Amygdala (tissue), 56 donors: ENCODE results near the gene ANKRD62.
A peak's percentile ranks its signal among the peaks of the same experiment; 100 is the strongest.
"Not testable (repeated sequence)": the region's sequence is repeated elsewhere in the genome, so short reads cannot be mapped to it uniquely, and the experiment has no call there.

Experiments used
- DNase-seq, 56 donors: peaks; one replicate each; lab custom pipeline; 2025; lab: John Stamatoyannopoulos, UW

ANKRD62 gene

GRCh38 chr18:12064086-12064763 is 29.4 kb upstream of the ANKRD62 start:
- DNase-seq: no peak

GRCh38 chr18:12065397-12065796 is 28.2 kb upstream of the ANKRD62 start:
- DNase-seq: no peak

- no peak for DNase-seq
Observed at GRCh38 chr18:12066910-12067511, 26.6 kb upstream of the ANKRD62 start.

- DNase-seq: no peak
Observed at GRCh38 chr18:12067671-12068070, 26.0 kb upstream of the ANKRD62 start.

- not testable (repeated sequence) for DNase-seq
Observed at GRCh38 chr18:12068316-12068949, 25.2 kb upstream of the ANKRD62 start.

- no peak for DNase-seq
Observed at GRCh38 chr18:12068950-12069320, 24.7 kb upstream of the ANKRD62 start.

GRCh38 chr18:12071066-12071465 is 22.6 kb upstream of the ANKRD62 start:
- not testable (repeated sequence) for DNase-seq

GRCh38 chr18:12072996-12073395 is 20.6 kb upstream of the ANKRD62 start:
- DNase-seq: no peak

- no peak for DNase-seq
Observed at GRCh38 chr18:12074736-12075135, 18.9 kb upstream of the ANKRD62 start.

GRCh38 chr18:12076424-12077140 is 17.1 kb upstream of the ANKRD62 start:
- peak in 1 of 56 donors; percentile 29 for DNase-seq

GRCh38 chr18:12077994-12078393 is 15.6 kb upstream of the ANKRD62 start:
- DNase-seq: not testable (repeated sequence)

GRCh38 chr18:12079491-12080237 is 14.0 kb upstream of the ANKRD62 start:
- no peak for DNase-seq

- DNase-seq: no peak
Observed at GRCh38 chr18:12085136-12085535, 8.5 kb upstream of the ANKRD62 start.

GRCh38 chr18:12085786-12086185 is 7.9 kb upstream of the ANKRD62 start:
- DNase-seq: no peak

GRCh38 chr18:12086249-12086648 is 7.4 kb upstream of the ANKRD62 start:
- DNase-seq: no peak

- DNase-seq: no peak
Observed at GRCh38 chr18:12086677-12087470, 6.8 kb upstream of the ANKRD62 start.

- DNase-seq: no peak
Observed at GRCh38 chr18:12087471-12088025, 6.1 kb upstream of the ANKRD62 start.

- DNase-seq: no peak
Observed at GRCh38 chr18:12088096-12088495, 5.5 kb upstream of the ANKRD62 start.

GRCh38 chr18:12088731-12089375 is 4.8 kb upstream of the ANKRD62 start:
- no peak for DNase-seq
